Ovary (tissue), 9 donors: ENCODE measurements around the gene STX3. TPM values are rescaled to one million over a fixed set of nuclear protein-coding genes. Genes with fewer than 3 reads are reported as not detected.

ENCODE experiments used
- DNase-seq, 5 donors: peaks; one replicate each; pipeline ENCODE4 v3.0.0-alpha.2; 2019 to 2020
- H3K27ac ChIP-seq, 2 donors: fragments of 200-600 bp; one replicate each; pipeline versions ENCODE4 v1.5.1 to v1.8.0; 2019 to 2022
- H3K27me3 ChIP-seq: fragments of 200-600 bp; one replicate; pipeline ENCODE4 v1.8.0; 2022
- H3K36me3 ChIP-seq: fragments of 200-600 bp; sonication (generic); one replicate; pipeline ENCODE4 v1.5.1; 2019
- H3K4me1 ChIP-seq: one replicate; pipeline ENCODE4 v1.8.1; 2013; ENCODE audit warnings: mild to moderate bottlenecking, moderate library complexity; ENCODE audit not compliant: insufficient read depth
- H3K4me3 ChIP-seq: fragments of 200-600 bp; sonication (generic); one replicate; pipeline ENCODE4 v1.5.1; 2017
- H3K9me3 ChIP-seq, 2 donors: fragments of 200-600 bp in 1 of 2; sonication (generic) in 1 of 2; one replicate each; pipeline versions ENCODE4 v1.5.1 to v1.8.1; 2013 to 2019; ENCODE audit warnings: mild to moderate bottlenecking in 1 of 2, moderate library complexity in 1 of 2
- CTCF ChIP-seq, 3 donors: fragments of 450-650 bp in 2 of 3; fragments of 200-600 bp in 1 of 3; IDR thresholded peaks; one replicate each; pipeline versions ENCODE4 v1.5.1 to v1.8.0; 2016 to 2022; ENCODE audit warnings: antibody characterized with exemption in 3 of 3, mild to moderate bottlenecking in 1 of 3
- EP300 ChIP-seq: sonication (generic); formaldehyde crosslinking; IDR thresholded peaks from one replicate; pipeline ENCODE4 v1.6.1; 2017; ENCODE audit warnings: antibody characterized with exemption
- POLR2A ChIP-seq: fragments of 450-650 bp; IDR thresholded peaks from one replicate; pipeline ENCODE4 v1.6.1; 2017; ENCODE audit warnings: antibody characterized with exemption, mild to moderate bottlenecking, moderate library complexity
- WGBS, 3 donors: extraction: QIAGEN DNeasy Blood & Tissue Kit in 1 of 3; methylation state at CpG; one replicate each; pipeline versions ENCODE4 v1.1.5 to v1.1.7; 2013 to 2017; 5-methylcytosine and 5-hydroxymethylcytosine counted together
- intact Hi-C, 4 donors: fragments of 100-400 bp; cut with DNase I; formaldehyde crosslinking; loops; one replicate each; pipeline versions ENCODE4 v1.11.0 to v1.15.1; 2022 to 2023
- polyA plus RNA-seq, 2 donors: library from polyadenylated mRNA; stranded (reverse); fragments of 200-250 nt in 1 of 2; fragments of 350-450 nt in 1 of 2; fragmentation: Illumina TruSeq in 1 of 2; extraction: RNeasy Lipid Tissue Mini Kit (QIAGEN cat#74804) in 1 of 2; gene quantifications; one replicate each; pipeline ENCODE4 v1.2.3, GENCODE V29; 2013 to 2014
- total RNA-seq, 7 donors: library from RNA; depleted of rRNA in 2 of 7; stranded (reverse); fragments of >200 nt in 2 of 7; fragmentation: NEBNext Ultra II Directional in 3 of 7; extraction: Animal tissue kit (Norgen Biotek cat#: 25700) in 3 of 7; gene quantifications; one replicate each; pipeline versions ENCODE4 v1.1.0 to v1.2.4, GENCODE V29; 2016 to 2023
- donor health status: DM: no; HTN: no; CAD: no; lungs with moderate emphysema.
- donor health status: DM: no; HTN: no; CAD: no.
- donor health status: Bipolar disorder and iron deficiency.
- donor health status: DM: yes; HTN: yes; CAD: no.
- donor health status: DM: no; HTN: no; CAD: no.
- donor health status: DM: yes; HTN: yes; CAD: no.

STX3 gene
- total and polyA plus RNA-seq, 9 donors = 13.3 to 29.4 (median 16.2) TPM

GRCh38 chr11:59800390-59801025 is 45.3 kb downstream of the STX3 start:
- H3K27ac ChIP-seq = no peak overlapping the region
- H3K9me3 ChIP-seq = no peaks in the 10 kb centered on the region
- no peaks in the 10 kb centered on the region for H3K4me1 ChIP-seq
- intact Hi-C loops = loop anchor here in 3 of 4 donors (5.0 to 10.0 kb wide), 3 partner anchors 46 to 266 kb away; partner anchors contain the start of gene STX3 (in 1 of the 3)
- 84 to 93% (median 93%) methylated on average over 7 of the region's 7 CpGs for WGBS, 3 donors
- TF ChIP-seq POLR2A (no peak), CTCF (IDR thresholded peaks at IDR 0.05) (no peak)
- no peak overlapping the region for H3K4me3 ChIP-seq
- H3K27me3 ChIP-seq = no peaks in the 10 kb centered on the region
- DNase-seq = no peak
- no peaks in the 10 kb centered on the region for H3K36me3 ChIP-seq

- Histone ChIP-seq H3K4me3 (no peak overlapping the region), H3K36me3 (no peaks in the 10 kb centered on the region), H3K9me3 (no peaks in the 10 kb centered on the region), H3K27me3 (no peaks in the 10 kb centered on the region), H3K27ac (no peak overlapping the region), H3K4me1 (no peaks in the 10 kb centered on the region)
- TF ChIP-seq CTCF (IDR thresholded peaks at IDR 0.05) (no peak), POLR2A (no peak), EP300 (no peak)
- DNase-seq = no peak
- intact Hi-C loops = loop anchor here in 3 of 4 donors (5.0 to 10.0 kb wide), 3 partner anchors 46 to 266 kb away; partner anchors contain the start of gene STX3 (in 1 of the 3)
- WGBS, 3 donors = 47 to 61% (median 51%) methylated on average over 2 of the region's 2 CpGs
Observed at GRCh38 chr11:59801160-59801706, 46.1 kb downstream of the STX3 start.

- intact Hi-C loops = loop anchor here (2.0 to 10.0 kb wide), 4 partner anchors 47 to 267 kb away; partner anchors contain the start of gene STX3 (in 2 of the 4)
- peak in 3 of 5 donors; percentile 25 to 39 (median 32) for DNase-seq
- H3K4me1 ChIP-seq = no peaks in the 10 kb centered on the region
- no peak overlapping the region for H3K4me3 ChIP-seq
- H3K27ac ChIP-seq = peak overlapping the region in 1 of 2 donors; percentile 39
- no peaks in the 10 kb centered on the region for H3K9me3 ChIP-seq
- TF ChIP-seq POLR2A (no peak), CTCF (IDR thresholded peaks at IDR 0.05) (no peak), EP300 (no peak)
- WGBS, 3 donors = 42 to 45% (median 42%) methylated on average over 5 of the region's 5 CpGs
- H3K27me3 ChIP-seq = no peaks in the 10 kb centered on the region
- no peaks in the 10 kb centered on the region for H3K36me3 ChIP-seq
Observed at GRCh38 chr11:59801981-59802638, 46.9 kb downstream of the STX3 start.

GRCh38 chr11:59802639-59803176 is 47.5 kb downstream of the STX3 start:
- intact Hi-C loops = loop anchor here (2.0 to 10.0 kb wide), 4 partner anchors 48 to 268 kb away; partner anchors contain the start of gene STX3 (in 2 of the 4)
- H3K27ac ChIP-seq = no peak overlapping the region

More at GRCh38 chr11:59802639-59803176, 47.5 kb downstream of the STX3 start:
- WGBS, 3 donors = 30 to 50% (median 44%) methylated on average over 4 of the region's 4 CpGs
- Histone ChIP-seq H3K4me1 (no peaks in the 10 kb centered on the region), H3K36me3 (no peaks in the 10 kb centered on the region), H3K4me3 (no peak overlapping the region), H3K27me3 (no peaks in the 10 kb centered on the region), H3K9me3 (no peaks in the 10 kb centered on the region)
- no peak for TF ChIP-seq EP300
- peak; percentile 38 to 60 (median 55) for TF ChIP-seq CTCF (IDR thresholded peaks at IDR 0.05)
- TF ChIP-seq POLR2A = no peak
- peak in 2 of 5 donors; percentile 16 to 24 for DNase-seq
